IPS-NIHi11 (cell line): ENCODE results near the gene RBM15.

ENCODE experiments used
- DNase-seq: peaks from one replicate; pipeline ENCODE4 v3.0.0; 2012; ENCODE audit warnings: mixed read lengths, low spot score

The RBM15 gene

DNA sequence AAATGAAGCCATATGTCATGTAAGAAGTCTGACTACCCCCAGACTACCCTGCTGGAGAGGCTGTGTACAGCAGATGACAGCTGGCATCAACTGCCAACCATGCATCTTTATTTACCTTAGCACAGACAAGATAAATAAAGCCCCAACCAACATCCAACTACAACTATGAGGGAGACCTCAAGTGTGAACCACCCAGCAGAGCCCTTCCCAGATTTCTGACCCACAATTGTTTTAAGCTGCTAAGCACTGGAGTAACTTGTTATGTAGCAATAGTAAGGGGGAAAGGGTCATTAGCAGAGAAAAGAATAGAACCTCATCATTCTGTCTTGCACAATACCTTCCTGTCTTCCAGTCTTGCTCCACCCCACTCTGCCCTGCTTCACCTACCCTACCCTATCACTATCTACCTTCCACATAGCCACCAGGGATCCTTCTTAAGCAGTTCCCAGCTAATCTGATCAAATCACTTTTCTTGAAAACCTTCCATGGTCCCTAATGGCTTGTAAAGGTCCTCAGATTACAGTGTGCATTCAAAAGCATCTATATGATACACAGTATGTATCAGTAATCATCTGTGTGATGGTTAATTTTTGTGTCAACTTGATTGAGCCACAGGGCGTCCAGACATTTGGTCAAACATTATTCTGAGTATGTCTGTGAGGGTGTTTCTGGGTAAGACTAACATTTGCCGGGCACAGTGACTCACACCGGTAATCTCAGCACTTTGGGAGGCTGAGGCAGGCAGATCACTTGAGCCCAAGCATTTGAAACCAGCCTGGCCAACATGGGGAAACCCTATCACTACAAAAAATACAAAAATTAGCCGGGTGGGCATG, 19.6 kb upstream of the RBM15 start:
- DNase-seq: no peak

GRCh38 chr1:110320168-110320518, 19.0 kb upstream of the RBM15 start:
- DNase-seq: no peak

DNA sequence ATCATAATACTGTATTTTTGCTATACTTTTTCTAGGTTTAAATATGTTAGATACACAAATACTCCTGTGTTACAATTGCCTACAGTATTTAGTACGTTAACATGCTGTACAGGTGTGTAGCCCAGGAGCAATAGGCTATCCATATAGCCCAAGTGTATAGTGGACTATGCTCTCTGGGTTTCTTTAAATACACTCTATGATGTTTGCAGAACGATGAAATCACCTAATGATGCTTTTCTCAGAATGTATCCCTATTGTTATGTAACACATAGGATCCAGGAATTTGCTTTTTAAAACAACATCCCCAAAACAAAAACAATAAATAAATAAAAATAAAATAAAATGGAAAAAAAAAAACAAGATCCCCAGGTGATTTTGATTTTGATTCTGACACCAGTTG, 18.1 kb upstream of the RBM15 start:
- no peak for DNase-seq

DNA sequence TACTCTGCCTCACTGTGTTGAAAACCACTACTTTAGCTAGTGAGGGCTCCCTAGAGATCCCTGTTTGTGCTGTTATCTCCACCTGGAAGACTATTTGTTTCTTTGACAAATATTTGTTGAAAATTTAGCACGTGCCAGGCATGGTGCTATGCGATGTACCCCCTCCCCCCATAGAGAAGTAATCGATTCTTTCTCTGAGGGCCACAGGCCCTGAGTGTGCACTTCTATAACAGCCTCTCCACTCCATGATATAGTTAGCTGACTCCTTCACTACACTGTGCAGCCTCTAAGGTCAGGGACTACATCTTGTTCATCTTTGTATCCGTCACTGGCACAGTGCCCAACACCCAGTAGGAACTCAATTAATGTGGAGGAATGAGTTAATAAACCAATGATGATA, 17.3 kb upstream of the RBM15 start:
- DNase-seq: no peak

GRCh38 chr1:110324667-110325066, 14.5 kb upstream of the RBM15 start:
- no peak for DNase-seq

- no peak for DNase-seq
These were observed 12.4 kb upstream of the RBM15 start for GRCh38 chr1:110326826-110327225.

DNA sequence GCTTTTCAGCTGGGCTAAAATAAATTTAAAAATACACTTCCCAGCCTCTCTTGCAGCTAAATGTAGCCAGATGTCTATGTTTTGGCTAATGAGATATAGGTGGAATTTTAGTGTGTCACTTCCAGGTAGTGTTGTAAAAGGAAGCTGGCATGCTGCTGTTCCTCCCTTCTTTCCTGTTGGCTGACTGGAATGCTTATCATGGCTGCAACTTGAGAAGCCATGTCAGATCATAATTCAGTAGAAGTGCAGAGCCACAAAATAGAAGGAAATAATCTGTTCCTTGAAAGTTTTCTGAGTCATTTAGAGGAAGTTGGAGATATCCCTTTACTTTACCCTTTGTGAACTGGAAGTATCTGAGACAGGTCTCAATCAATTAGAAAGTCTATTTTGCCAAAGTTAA, 10.9 kb upstream of the RBM15 start:
- DNase-seq: no peak

- DNase-seq: no peak
These were observed 10.5 kb upstream of the RBM15 start for GRCh38 chr1:110328700-110329099.

- DNase-seq: no peak
These were observed 3.9 kb upstream of the RBM15 start for GRCh38 chr1:110335265-110335664.

DNA sequence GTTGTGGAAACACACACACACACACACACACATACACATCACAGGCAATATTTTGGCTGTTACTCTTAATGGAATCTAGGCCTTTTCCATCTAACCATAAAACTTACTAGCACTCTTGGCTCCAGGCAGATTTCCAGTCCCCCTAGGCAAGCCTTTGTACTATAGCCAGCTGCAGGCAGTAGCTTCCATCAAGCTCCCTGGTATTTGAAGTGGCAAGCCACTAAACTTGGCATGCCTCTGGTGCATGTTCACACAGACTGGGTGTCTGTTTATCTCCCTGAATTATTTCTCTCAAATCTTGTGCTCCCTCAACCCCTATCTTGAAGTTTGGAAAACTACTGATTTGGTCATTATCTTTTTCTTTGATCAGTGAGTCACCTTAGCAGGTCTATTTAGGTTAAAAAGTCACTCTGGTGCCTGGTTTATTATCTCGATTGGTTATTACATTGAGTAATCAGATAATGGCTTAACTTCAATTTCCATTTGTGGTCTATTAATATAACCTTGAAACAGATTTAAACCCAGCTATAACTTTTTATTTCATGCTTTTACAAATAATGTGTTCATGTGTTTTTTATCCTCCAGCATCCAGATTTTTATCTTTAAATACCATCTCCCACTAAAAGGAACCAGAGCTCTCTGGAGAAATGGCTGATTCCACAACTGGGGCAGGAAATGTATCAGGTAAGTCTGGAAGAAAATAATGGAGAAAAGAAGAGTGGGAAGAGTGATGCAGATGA, 2.7 kb upstream of the RBM15 start:
- no peak for DNase-seq

- peak; percentile 56 for DNase-seq
These were observed 1.4 kb upstream of the RBM15 start for GRCh38 chr1:110337704-110338308.

DNA sequence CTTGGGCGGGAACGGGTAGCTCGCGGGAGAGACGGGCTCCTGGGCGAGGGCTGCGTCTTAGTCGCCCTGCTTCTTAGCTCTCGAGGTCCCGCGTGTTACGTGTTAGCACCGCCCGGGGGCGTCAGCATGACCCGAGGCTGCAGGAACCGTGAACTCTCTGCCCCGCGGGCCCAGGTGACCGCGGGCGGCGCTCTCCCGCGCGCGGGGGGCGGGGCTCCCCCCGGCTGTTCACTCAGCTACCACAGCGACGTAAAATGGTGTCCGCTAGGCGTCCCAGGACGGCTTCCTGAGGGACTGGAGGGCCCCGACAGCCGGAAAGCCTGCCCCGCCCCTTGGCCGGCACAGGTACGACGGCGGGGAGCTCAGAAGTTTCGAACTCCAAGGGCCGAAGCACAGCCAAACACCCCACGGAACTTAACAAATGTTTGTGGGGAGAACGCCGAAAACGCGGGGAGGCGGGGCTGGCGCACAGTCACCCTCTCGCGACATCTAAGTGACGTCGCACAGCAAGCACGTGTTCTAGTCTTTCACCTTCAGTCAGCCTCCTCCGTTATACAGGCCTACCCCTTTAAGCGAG, 780 bp upstream of the RBM15 start:
- DNase-seq: peak; percentile 90

GRCh38 chr1:110339407-110340206, 430 bp downstream of the RBM15 start:
- DNase-seq: peak; percentile 64

GRCh38 chr1:110340207-110340468, 961 bp downstream of the RBM15 start:
- peak; percentile 30 for DNase-seq

DNA sequence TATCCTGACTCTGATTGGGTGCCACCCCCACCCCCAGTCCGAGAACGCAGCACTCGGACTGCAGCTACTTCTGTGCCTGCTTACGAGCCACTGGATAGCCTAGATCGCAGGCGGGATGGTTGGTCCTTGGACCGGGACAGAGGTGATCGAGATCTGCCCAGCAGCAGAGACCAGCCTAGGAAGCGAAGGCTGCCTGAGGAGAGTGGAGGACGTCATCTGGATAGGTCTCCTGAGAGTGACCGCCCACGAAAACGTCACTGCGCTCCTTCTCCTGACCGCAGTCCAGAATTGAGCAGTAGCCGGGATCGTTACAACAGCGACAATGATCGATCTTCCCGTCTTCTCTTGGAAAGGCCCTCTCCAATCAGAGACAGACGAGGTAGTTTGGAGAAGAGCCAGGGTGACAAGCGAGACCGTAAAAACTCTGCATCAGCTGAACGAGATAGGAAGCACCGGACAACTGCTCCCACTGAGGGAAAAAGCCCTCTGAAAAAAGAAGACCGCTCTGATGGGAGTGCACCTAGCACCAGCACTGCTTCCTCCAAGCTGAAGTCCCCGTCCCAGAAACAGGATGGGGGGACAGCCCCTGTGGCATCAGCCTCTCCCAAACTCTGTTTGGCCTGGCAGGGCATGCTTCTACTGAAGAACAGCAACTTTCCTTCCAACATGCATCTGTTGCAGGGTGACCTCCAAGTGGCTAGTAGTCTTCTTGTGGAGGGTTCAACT, 2.1 kb downstream of the RBM15 start:
- DNase-seq: no peak

GRCh38 chr1:110341872-110342331, 2.7 kb downstream of the RBM15 start:
- DNase-seq: no peak

GRCh38 chr1:110343249-110343648, 4.1 kb downstream of the RBM15 start:
- DNase-seq: no peak

DNA sequence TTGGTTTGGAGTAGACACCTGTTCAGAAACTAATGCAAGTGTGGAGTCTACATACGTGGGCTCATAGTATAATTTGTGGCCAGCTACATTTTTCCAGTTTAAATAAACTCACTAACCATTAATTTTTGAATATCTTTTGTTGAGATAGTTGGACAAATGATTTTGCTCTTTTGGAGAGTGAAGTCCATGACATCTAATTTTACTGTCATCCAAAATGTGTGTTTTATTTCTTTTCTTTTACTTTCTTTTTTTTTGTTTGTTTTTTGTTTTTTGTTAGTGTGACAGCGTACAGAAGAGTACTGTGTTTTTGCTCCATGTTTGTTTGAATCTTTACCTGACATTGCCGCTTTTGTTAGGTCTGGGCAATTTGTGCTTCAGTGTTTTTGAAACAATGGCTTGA, 5.0 kb downstream of the RBM15 start:
- no peak for DNase-seq

DNA sequence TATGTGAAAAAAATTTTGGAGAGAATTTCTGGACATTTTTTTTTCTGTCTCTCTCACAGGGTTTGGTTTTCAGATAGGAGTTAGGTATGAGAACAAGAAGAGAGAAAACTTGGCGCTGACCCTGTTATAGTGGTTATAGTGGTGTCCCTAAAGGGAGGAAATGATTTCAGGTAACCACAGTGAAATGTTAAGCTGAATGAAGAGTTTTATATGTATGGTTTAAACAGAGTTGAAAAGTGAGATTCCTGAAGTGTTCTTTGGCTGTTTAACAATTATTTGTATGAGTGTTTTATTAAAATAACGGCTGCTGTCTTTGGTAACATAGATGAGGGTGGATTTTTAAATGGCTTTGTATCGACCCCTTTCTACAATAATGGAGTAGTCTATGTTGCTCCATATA, 6.3 kb downstream of the RBM15 start:
- no peak for DNase-seq

GRCh38 chr1:110346690-110347089, 7.5 kb downstream of the RBM15 start:
- no peak for DNase-seq

GRCh38 chr1:110347182-110347893, 8.2 kb downstream of the RBM15 start:
- no peak for DNase-seq
